Gastroesophageal sphincter (tissue), 3 donors: ENCODE data around the gene UBE2E2.

Experiments used
- CTCF ChIP-seq, 4 experiments: fragments of 200-600 bp in 2 of 4; fragments of 450-650 bp in 2 of 4; sonication (generic) in 1 of 4; IDR thresholded peaks; one replicate each; pipeline ENCODE4 v1.5.1; 2017 to 2019; ENCODE audit warnings: antibody characterized with exemption in 4 of 4, mild to moderate bottlenecking in 2 of 4, moderate library complexity in 2 of 4
- POLR2A ChIP-seq, 2 donors: fragments of 450-650 bp; IDR thresholded peaks; one replicate each; pipeline ENCODE4 v1.6.1; 2017; ENCODE audit warnings: antibody characterized with exemption in 2 of 2, mild to moderate bottlenecking in 2 of 2, moderate library complexity in 1 of 2
- POLR2AphosphoS5 ChIP-seq: sonication (generic); formaldehyde crosslinking; IDR thresholded peaks from one replicate; pipeline ENCODE4 v1.6.1; 2017; ENCODE audit warnings: antibody characterized with exemption

- TF ChIP-seq CTCF (IDR thresholded peaks at IDR 0.05) (no peak), POLR2AphosphoS5 (no peak), POLR2A (IDR thresholded peaks at IDR 0.05) (no peak)
Observed at GRCh38 chr3:23288715-23289114, 85.6 kb downstream of the UBE2E2 start.
